Heart left ventricle (tissue), 16 donors: ENCODE results near the gene ADPRS. TPM values are rescaled to one million over a fixed set of nuclear protein-coding genes. Genes with fewer than 3 reads are reported as not detected.

Experiments used
- ATAC-seq, 4 donors: fragments of 200-7000 bp; cut with Tn5 transposase; one replicate each; pipeline ENCODE4 v1.9.1; 2020 to 2022; ENCODE audit warnings: moderate library complexity in 4 of 4, mild to moderate bottlenecking in 3 of 4, moderate number of reproducible peaks in 1 of 4
- DNase-seq, 5 donors: peaks; one replicate each; pipeline ENCODE4 v3.0.0-alpha.2; 2020
- H3K27ac ChIP-seq, 12 donors: fragments of 200-600 bp; sonication (generic) in 4 of 12; one replicate each; pipeline versions ENCODE4 v1.5.0 to v1.8.0; 2016 to 2022; ENCODE audit warnings: mild to moderate bottlenecking in 2 of 12
- H3K27me3 ChIP-seq, 9 donors: fragments of 200-600 bp; sonication (generic) in 2 of 9; one replicate each; pipeline versions ENCODE4 v1.5.1 to v1.8.0; 2016 to 2022; ENCODE audit warnings: mild to moderate bottlenecking in 3 of 9
- H3K36me3 ChIP-seq, 9 donors: fragments of 200-600 bp; sonication (generic) in 2 of 9; one replicate each; pipeline versions ENCODE4 v1.5.0 to v1.8.0; 2018 to 2022; ENCODE audit warnings: mild to moderate bottlenecking in 2 of 9
- H3K4me1 ChIP-seq, 12 donors: fragments of 200-600 bp; sonication (generic) in 4 of 12; one replicate each; pipeline versions ENCODE4 v1.5.0 to v1.8.0; 2016 to 2022; ENCODE audit warnings: mild to moderate bottlenecking in 3 of 12
- H3K4me3 ChIP-seq, 12 donors: fragments of 200-600 bp; sonication (generic) in 4 of 12; one replicate each; pipeline versions ENCODE4 v1.5.0 to v1.8.0; 2017 to 2022; ENCODE audit warnings: mild to moderate bottlenecking in 9 of 12, moderate library complexity in 4 of 12
- H3K9me3 ChIP-seq, 12 donors: fragments of 200-600 bp; sonication (generic) in 4 of 12; one replicate each; pipeline versions ENCODE4 v1.5.0 to v1.8.0; 2016 to 2022; ENCODE audit warnings: mild to moderate bottlenecking in 1 of 12
- POLR2A ChIP-seq, 2 donors: fragments of 450-650 bp; IDR thresholded peaks; one replicate each; pipeline ENCODE4 v1.6.1; 2017; ENCODE audit warnings: antibody characterized with exemption in 2 of 2, mild to moderate bottlenecking in 2 of 2, moderate library complexity in 2 of 2
- WGBS, 4 donors: extraction: QIAGEN DNeasy Blood & Tissue Kit in 2 of 4; methylation state at CpG; one replicate each; pipeline versions ENCODE4 v1.1.5 to v1.1.7; 2013 to 2018; 5-methylcytosine and 5-hydroxymethylcytosine counted together
- intact Hi-C, 10 donors: fragments of 100-400 bp; cut with DNase I; formaldehyde crosslinking; loops; one replicate each; pipeline versions ENCODE4 v1.11.1 to v1.14.2; 2022
- polyA plus RNA-seq, 2 donors: library from polyadenylated mRNA; stranded (reverse); fragments of 200-250 nt; gene quantifications; one replicate each; pipeline ENCODE4 v1.2.3, GENCODE V29; 2013
- total RNA-seq, 9 donors: library from RNA; depleted of rRNA in 2 of 9; stranded (reverse); fragments of >200 nt in 2 of 9; fragmentation: NEBNext Ultra II Directional in 3 of 9; extraction: Animal tissue kit (Norgen Biotek cat#: 25700) in 3 of 9; gene quantifications; one replicate each; pipeline versions ENCODE4 v1.1.0 to v1.2.4, GENCODE V29; 2016 to 2023
- TF ChIP-seq, protein P1 (sequence below), 12 donors: fragments of 200-600 bp; sonication (generic) in 4 of 12; IDR thresholded peaks; one replicate each; pipeline versions ENCODE4 v1.5.0 to v1.8.0; 2018 to 2022; ENCODE audit warnings: antibody characterized with exemption in 12 of 12, mild to moderate bottlenecking in 5 of 12
- donor health status: ischemic (EF 13 %, LVEDD 7.1; RV severe dilation, severe dysfunction).
- donor health status: healthy with polysubstance abuse.
- donor health status: DM: no; HTN: yes; CAD: no.
- donor health status: DM: no; HTN: no; CAD: no.
- donor health status: ischemic (EF 25% LVEDD 6.9; RV normal size, moderate dysfunction).
- donor health status: ischemic (EF 25% LVEDD 5.7; RV mildly dilated, moderate dysfunction).
- donor health status: healthy.
- donor health status: DM: yes; HTN: yes; CAD: no.
- donor health status: ischemic (EF 35%, LVEDD 5.7; RV mildly dilated, moderate dysfunction).
- donor health status: nonischemic (EF 11% LVEDD 7.7; RV severe dilation, severe dysfunction).
- donor health status: DM: yes; HTN: yes; CAD: no.
- donor health status: PGD.
- donor health status: ischemic (EF 29% LVEDD 5.4; RV normal size, mild dysfunction).
- donor health status: nonischemic (EF 23%, LVEDD 6.1; RV moderate dilation, normal function).

The ADPRS gene
- total and polyA plus RNA-seq, 11 donors, result 11.3 to 49.0 (median 18.2) TPM

DNA sequence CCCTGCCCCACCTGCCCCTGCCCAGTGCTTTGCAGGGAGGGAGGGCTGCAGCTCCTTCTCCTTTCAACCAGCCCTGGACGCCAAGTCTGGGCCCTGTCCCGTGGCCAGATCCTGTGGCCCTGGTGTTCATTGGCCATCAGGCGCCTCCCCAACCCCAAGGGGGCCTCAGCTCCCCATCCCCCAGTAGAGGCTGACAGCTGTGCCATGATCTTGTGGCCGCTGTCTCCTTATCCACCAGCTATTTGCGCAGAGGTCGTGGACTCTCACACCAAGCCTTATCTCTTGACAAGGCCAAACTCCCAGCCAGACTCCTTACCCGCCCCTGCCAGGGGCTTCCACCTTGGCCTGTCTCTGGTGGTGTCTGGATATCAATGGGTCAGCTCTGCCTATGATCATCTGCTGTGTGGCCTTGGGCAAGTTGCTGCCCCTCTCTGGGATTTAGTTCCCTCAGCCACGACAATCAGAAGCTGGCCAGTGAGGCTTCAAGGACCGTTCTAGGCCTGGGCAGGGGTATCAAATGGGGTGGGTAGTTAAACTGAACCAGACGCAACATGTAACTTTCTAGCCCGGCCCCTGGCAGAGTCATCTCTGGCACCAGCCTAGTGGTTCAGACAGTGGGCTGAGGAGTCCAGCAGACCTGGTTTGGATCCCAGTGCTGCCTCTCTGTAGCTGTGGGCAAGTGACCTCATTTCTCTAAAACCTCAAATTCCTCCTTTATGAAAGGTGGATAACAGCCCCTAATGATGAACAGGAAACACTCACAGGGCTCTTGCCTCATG, 39.6 kb downstream of the ADPRS start:
- Histone ChIP-seq H3K27ac (no peak overlapping the region), H3K36me3 (no peaks in the 10 kb centered on the region), H3K4me1 (peaks cover 0 to 22% (median 0%) of the 10 kb centered on the region in 12 donors), H3K27me3 (peaks cover 0 to 18% (median 0%) of the 10 kb centered on the region in 9 donors), H3K9me3 (no peaks in the 10 kb centered on the region), H3K4me3 (no peak overlapping the region)
- TF ChIP-seq POLR2A (IDR thresholded peaks at IDR 0.05), result no peak
- TF ChIP-seq, protein P1, sequence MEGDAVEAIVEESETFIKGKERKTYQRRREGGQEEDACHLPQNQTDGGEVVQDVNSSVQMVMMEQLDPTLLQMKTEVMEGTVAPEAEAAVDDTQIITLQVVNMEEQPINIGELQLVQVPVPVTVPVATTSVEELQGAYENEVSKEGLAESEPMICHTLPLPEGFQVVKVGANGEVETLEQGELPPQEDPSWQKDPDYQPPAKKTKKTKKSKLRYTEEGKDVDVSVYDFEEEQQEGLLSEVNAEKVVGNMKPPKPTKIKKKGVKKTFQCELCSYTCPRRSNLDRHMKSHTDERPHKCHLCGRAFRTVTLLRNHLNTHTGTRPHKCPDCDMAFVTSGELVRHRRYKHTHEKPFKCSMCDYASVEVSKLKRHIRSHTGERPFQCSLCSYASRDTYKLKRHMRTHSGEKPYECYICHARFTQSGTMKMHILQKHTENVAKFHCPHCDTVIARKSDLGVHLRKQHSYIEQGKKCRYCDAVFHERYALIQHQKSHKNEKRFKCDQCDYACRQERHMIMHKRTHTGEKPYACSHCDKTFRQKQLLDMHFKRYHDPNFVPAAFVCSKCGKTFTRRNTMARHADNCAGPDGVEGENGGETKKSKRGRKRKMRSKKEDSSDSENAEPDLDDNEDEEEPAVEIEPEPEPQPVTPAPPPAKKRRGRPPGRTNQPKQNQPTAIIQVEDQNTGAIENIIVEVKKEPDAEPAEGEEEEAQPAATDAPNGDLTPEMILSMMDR (IDR thresholded peaks at IDR 0.05), result no peak
- intact Hi-C loops, result loop anchor here in 1 of 10 donors (2.0 kb wide), 1 partner anchor 20 kb away; no protein-coding TSS in a partner anchor
- ATAC-seq (no peak), DNase-seq (no peak)
- WGBS, 4 donors, result 73 to 79% (median 77%) methylated on average over 10 to 11 of the region's 11 CpGs

DNA sequence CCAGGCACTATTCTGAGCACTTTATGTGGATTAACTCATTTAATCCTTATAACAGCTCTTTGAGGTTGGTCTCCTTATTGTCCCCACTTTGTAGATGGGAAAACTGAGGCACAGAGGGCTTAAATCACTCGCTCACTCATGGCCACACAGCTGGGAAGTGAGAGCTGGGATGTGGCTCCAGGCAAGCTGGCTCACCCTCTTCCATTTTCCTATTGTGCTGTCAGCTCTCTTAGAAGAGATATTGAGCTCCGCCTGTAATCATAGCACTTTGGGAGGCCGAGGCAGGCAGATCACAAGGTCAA, 40.2 kb downstream of the ADPRS start:
- no peaks in the 10 kb centered on the region for H3K9me3 ChIP-seq
- TF ChIP-seq POLR2A (IDR thresholded peaks at IDR 0.05), result no peak
- TF ChIP-seq, protein P1 (IDR thresholded peaks at IDR 0.05), result no peak
- DNase-seq (no peak), ATAC-seq (no peak)
- intact Hi-C loops, result loop anchor here in 1 of 10 donors (2.0 kb wide), 1 partner anchor 20 kb away; no protein-coding TSS in a partner anchor
- peaks cover 0 to 18% (median 2%) of the 10 kb centered on the region in 12 donors for H3K4me1 ChIP-seq
- 86 to 92% (median 90%) methylated on average over 3 of the region's 3 CpGs for WGBS, 4 donors
- H3K27ac ChIP-seq, result no peak overlapping the region
- peaks cover 0 to 17% (median 0%) of the 10 kb centered on the region in 9 donors for H3K27me3 ChIP-seq
- H3K36me3 ChIP-seq, result no peaks in the 10 kb centered on the region
- H3K4me3 ChIP-seq, result no peak overlapping the region

DNA sequence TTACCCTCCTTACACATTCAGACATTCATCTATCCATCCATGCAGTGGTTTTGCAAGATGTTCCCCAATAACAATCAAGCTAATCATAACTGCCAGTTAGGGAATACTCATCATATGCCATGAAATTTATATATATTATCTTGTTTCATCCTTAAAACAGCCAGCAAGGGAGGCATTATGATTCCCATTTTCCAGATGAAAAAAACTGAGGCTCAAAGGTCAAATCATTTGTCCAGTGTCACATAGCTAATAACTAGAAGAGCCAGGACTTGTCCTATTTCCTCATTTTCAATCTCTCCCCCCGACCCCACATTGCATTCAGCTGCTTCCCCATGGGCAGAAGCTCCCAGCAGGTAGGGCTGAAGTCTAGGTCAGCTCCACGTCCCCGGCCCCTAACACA, 43.3 kb downstream of the ADPRS start:
- intact Hi-C loops, result loop anchor here in 2 of 10 donors (5.0 kb wide), 1 partner anchor 35 kb away; no protein-coding TSS in a partner anchor
- WGBS, 4 donors, result 82 to 90% (median 86%) methylated on average over 3 of the region's 3 CpGs
- H3K27me3 ChIP-seq, result no peaks in the 10 kb centered on the region
- no peak for TF ChIP-seq POLR2A (IDR thresholded peaks at IDR 0.05)
- TF ChIP-seq, protein P1 (IDR thresholded peaks at IDR 0.05), result no peak
- no peak overlapping the region for H3K4me3 ChIP-seq
- H3K9me3 ChIP-seq, result no peaks in the 10 kb centered on the region
- peaks cover 0 to 9% (median 4%) of the 10 kb centered on the region in 9 donors for H3K36me3 ChIP-seq
- H3K4me1 ChIP-seq, result peaks cover 0 to 35% (median 22%) of the 10 kb centered on the region in 12 donors
- DNase-seq (no peak), ATAC-seq (no peak)
- no peak overlapping the region for H3K27ac ChIP-seq

DNA sequence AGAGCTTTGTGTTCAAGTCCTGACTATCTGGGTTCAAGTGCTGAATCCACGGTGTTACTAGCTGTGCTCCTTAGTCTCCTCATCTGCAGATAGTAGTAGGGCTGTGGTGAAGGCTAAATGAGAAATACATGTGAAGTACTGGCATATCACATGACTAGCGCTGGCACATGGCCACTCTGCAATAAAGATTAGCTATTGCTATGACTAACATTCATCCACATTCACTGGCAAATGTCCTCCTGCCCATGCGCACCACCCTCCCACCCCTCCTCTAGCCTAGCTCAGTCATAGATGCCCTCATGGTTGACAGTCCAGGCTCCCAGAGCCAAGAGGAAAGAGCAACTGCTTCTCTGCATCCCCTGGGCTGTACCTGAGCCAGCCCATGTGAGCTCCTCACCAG, 44.8 kb downstream of the ADPRS start:
- Histone ChIP-seq H3K9me3 (no peaks in the 10 kb centered on the region), H3K27me3 (no peaks in the 10 kb centered on the region), H3K36me3 (peaks cover 0 to 24% (median 18%) of the 10 kb centered on the region in 9 donors), H3K4me1 (peaks cover 0 to 38% (median 28%) of the 10 kb centered on the region in 12 donors), H3K4me3 (no peak overlapping the region), H3K27ac (no peak overlapping the region)
- intact Hi-C loops, result loop anchor here in 2 of 10 donors (5.0 kb wide), 1 partner anchor 36 kb away; no protein-coding TSS in a partner anchor
- WGBS, 4 donors, result 59 to 64% (median 60%) methylated on average over 3 of the region's 3 CpGs
- ATAC-seq (peak in 3 of 4 donors; percentile 49 to 58 (median 50)), DNase-seq (peak in 3 of 5 donors; percentile 42 to 68 (median 67))
- no peak for TF ChIP-seq POLR2A (IDR thresholded peaks at IDR 0.05)
- TF ChIP-seq, protein P1 (IDR thresholded peaks at IDR 0.05), result no peak
